Keratinocyte (primary cell): ENCODE measurements around the gene CST1.
"Not testable (repeated sequence)": the region's sequence is repeated elsewhere in the genome, so short reads cannot be mapped to it uniquely, and the experiment has no call there.

ENCODE experiments used
- CTCF ChIP-seq, 3 experiments: IDR thresholded peaks in 1 of 3; conservative IDR thresholded peaks in 1 of 3; optimal IDR thresholded peaks in 1 of 3; 2 replicates in 2 of 3; 3 replicates in 1 of 3; pipeline versions ENCODE3 to v1.5.1; 2011; ENCODE audit warnings: low read length in 3 of 3, mild to moderate bottlenecking in 3 of 3, moderate library complexity in 2 of 3, control low read depth in 1 of 3, inconsistent platforms in 1 of 3; ENCODE audit not compliant: insufficient read depth in 2 of 3; ENCODE audit errors: extremely low read depth in 1 of 3
- EZH2 ChIP-seq: IDR thresholded peaks from one replicate; pipeline ENCODE4 v1.6.1; 2012; ENCODE audit warnings: inconsistent platforms, mild to moderate bottlenecking, low read length, moderate library complexity

- not testable (repeated sequence) for TF ChIP-seq EZH2; CTCF (optimal IDR thresholded peaks at IDR 0.05 in 1 of 3, IDR thresholded peaks at IDR 0.05 in 1 of 3, conservative IDR thresholded peaks at IDR 0.05 in 1 of 3; ENCODE audit: extremely low read depth in 1 of 3, insufficient read depth in 2 of 3, low read length in 3 of 3)
Measured at GRCh38 chr20:23755131-23755611, 4.4 kb upstream of the CST1 start.
